ENCODE data around the gene SLC45A3.

Gene SLC45A3

GRCh38 chr1:205709059-205709398 lies 28.7 kb upstream of the SLC45A3 start:
- no peak overlapping the region for H3K4me3 ChIP-seq (ENCODE audit: low read length)
- DNase-seq (ENCODE audit: low read depth) = peak; percentile 67
- TF ChIP-seq, protein P1, sequence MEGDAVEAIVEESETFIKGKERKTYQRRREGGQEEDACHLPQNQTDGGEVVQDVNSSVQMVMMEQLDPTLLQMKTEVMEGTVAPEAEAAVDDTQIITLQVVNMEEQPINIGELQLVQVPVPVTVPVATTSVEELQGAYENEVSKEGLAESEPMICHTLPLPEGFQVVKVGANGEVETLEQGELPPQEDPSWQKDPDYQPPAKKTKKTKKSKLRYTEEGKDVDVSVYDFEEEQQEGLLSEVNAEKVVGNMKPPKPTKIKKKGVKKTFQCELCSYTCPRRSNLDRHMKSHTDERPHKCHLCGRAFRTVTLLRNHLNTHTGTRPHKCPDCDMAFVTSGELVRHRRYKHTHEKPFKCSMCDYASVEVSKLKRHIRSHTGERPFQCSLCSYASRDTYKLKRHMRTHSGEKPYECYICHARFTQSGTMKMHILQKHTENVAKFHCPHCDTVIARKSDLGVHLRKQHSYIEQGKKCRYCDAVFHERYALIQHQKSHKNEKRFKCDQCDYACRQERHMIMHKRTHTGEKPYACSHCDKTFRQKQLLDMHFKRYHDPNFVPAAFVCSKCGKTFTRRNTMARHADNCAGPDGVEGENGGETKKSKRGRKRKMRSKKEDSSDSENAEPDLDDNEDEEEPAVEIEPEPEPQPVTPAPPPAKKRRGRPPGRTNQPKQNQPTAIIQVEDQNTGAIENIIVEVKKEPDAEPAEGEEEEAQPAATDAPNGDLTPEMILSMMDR (conservative IDR thresholded peaks at IDR 0.05; ENCODE audit: low read length) = no peak

DNA sequence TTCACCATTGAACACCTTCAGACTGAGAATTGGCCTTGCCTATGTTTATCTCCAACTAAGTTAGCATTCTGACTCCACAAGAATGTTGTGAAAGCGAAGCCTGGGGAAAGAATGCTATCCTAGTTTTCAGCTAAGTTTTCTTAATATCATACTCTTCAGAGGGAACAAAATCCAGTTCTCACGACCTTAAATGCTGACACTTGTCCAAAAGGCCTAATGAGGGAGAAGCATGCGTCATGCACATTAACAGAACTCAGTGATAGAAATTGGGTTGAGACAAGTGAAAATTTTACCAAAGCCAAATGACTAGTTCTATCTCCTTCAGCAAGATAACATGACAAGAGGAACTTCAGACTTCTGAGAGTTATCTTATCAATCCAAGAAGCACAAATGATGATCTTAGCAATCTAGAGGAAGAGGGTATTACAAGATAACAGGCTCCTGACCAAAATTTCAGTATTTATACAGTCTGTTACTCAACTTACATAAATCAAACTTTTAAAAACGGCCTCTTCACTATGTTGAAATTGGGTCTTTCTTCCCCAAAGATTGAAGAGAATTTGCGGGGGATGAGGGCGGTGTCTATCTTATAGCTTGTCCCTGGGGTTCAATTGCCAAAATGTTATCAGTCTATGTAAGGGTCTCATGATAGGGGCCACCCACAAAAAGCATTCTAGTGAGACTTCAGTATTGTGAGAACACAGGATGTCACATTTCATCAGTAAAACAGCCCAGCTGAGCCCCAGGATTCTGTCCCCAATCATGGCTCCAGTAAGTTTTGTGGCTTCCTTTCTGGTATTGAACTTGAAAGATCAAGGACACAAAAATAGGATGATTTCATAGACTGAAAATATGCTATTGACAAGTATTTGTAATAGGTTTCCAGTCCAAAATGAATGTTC lies 26.5 kb upstream of the SLC45A3 start:
- H3K4me3 ChIP-seq (ENCODE audit: low read length) = no peak overlapping the region
- TF ChIP-seq, protein P1 (conservative IDR thresholded peaks at IDR 0.05; ENCODE audit: low read length) = no peak
- DNase-seq (ENCODE audit: low read depth) = no peak

- DNase-seq (ENCODE audit: low read depth) = no peak
- H3K4me3 ChIP-seq (ENCODE audit: low read length) = no peak overlapping the region
- TF ChIP-seq, protein P1 (conservative IDR thresholded peaks at IDR 0.05; ENCODE audit: low read length) = no peak
Observed at GRCh38 chr1:205704903-205705302, 24.6 kb upstream of the SLC45A3 start.

DNA sequence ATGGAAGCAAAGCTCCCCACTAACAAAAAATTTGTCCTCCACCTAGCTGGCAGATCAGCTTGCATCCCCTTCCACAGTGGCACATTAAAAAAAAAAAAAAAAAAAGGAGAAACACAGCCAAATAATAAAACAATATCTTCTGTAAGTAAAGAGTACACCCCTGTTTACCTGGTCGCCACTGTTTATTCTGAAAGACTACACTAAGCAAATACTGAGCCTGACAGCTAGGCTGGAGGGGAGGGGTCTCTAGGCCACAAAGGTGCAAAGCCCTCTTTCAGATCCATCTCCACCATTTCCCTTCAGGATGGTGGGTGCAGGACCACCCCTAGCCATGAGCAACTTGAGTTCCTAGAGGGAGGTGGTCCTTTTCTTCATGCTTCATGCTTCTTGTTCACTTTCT lies 22.8 kb upstream of the SLC45A3 start:
- H3K4me3 ChIP-seq (ENCODE audit: low read length) = no peak overlapping the region
- TF ChIP-seq, protein P1 (conservative IDR thresholded peaks at IDR 0.05; ENCODE audit: low read length) = no peak
- no peak for DNase-seq (ENCODE audit: low read depth)

DNA sequence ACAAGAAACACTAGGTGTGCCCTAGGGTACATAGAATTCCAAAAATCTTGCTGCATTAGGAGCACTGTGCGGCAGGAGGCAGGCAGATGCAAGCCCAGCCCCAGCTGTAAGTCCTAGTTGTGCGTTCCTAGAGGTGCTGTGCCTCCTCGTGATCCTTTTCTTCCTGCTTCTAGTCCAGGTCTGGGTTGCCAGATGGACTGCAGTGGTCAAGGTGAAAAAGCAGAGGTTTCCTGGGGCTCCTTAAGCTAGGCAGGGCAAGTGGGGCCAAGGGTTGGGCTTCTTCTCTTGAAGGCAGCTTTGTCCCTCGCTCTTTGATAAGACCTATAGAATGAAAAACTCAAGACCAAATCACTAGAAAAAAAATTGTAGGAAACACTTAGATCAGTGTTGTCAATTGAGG lies 21.6 kb upstream of the SLC45A3 start:
- no peak overlapping the region for H3K4me3 ChIP-seq (ENCODE audit: low read length)
- no peak for DNase-seq (ENCODE audit: low read depth)
- TF ChIP-seq, protein P1 (conservative IDR thresholded peaks at IDR 0.05; ENCODE audit: low read length) = no peak

- TF ChIP-seq, protein P1 (conservative IDR thresholded peaks at IDR 0.05; ENCODE audit: low read length) = no peak
- DNase-seq (ENCODE audit: low read depth) = no peak
- H3K4me3 ChIP-seq (ENCODE audit: low read length) = no peak overlapping the region
Observed at GRCh38 chr1:205701420-205701819, 21.1 kb upstream of the SLC45A3 start.

- no peak overlapping the region for H3K4me3 ChIP-seq (ENCODE audit: low read length)
- no peak for DNase-seq (ENCODE audit: low read depth)
- TF ChIP-seq, protein P1 (conservative IDR thresholded peaks at IDR 0.05; ENCODE audit: low read length) = no peak
Observed at GRCh38 chr1:205700865-205701401, 20.6 kb upstream of the SLC45A3 start.
